H1 (cell line): ENCODE results near the gene POLR3C. TPM values are rescaled to one million over a fixed set of nuclear protein-coding genes. Genes with fewer than 3 reads are reported as not detected.

Source experiments
- CREB1 ChIP-seq: IDR thresholded peaks from 2 replicates; pipeline ENCODE4 v1.6.1; 2012; ENCODE audit warnings: inconsistent platforms
- PHF8 ChIP-seq: fragments of 200-600 bp; sonication (generic); conservative IDR thresholded peaks from 2 replicates; pipeline ENCODE4 v1.7.1; 2012; ENCODE audit warnings: low read depth, mild to moderate bottlenecking, inconsistent platforms, low read length, moderate library complexity
- SIX5 ChIP-seq: IDR thresholded peaks from 2 replicates; pipeline ENCODE4 v1.6.1; 2011; ENCODE audit warnings: mild to moderate bottlenecking, low read depth, low read length
- SP2 ChIP-seq: IDR thresholded peaks from 2 replicates; pipeline ENCODE4 v1.6.1; 2012; ENCODE audit warnings: mild to moderate bottlenecking, low read length, inconsistent platforms
- TBP ChIP-seq: IDR thresholded peaks from 2 replicates; pipeline ENCODE4 v1.6.1; 2011; ENCODE audit warnings: low read depth, low read length, improper control_type of control experiment
- polyA plus RNA-seq, 7 experiments: library from polyadenylated mRNA; depleted of rRNA in 3 of 7; stranded (reverse) in 5 of 7; unstranded in 2 of 7; fragments of >200 nt in 5 of 7; fragments of 200-250 nt in 2 of 7; gene quantifications; 1 replicate in 5 of 7; 2 replicates in 1 of 7; 4 replicates in 1 of 7; pipeline versions ENCODE4 v1.2.1 to v1.2.3, GENCODE V29; 2011 to 2013; ENCODE audit warnings: missing spikeins in 2 of 7, mixed read lengths in 2 of 7
- total RNA-seq: library from RNA; stranded (reverse); fragmentation: NEBNext Ultra II Directional; extraction: Animal tissue kit (Norgen Biotek cat#: 25700); gene quantifications from 2 replicates; pipeline ENCODE4 v1.2.1, GENCODE V29; 2021

POLR3C gene
- total and polyA plus RNA-seq, 2 of the 8 experiments (the other 6 are each of a cell fraction or from before 2014, with no cell fraction given) = 26.8 TPM

DNA sequence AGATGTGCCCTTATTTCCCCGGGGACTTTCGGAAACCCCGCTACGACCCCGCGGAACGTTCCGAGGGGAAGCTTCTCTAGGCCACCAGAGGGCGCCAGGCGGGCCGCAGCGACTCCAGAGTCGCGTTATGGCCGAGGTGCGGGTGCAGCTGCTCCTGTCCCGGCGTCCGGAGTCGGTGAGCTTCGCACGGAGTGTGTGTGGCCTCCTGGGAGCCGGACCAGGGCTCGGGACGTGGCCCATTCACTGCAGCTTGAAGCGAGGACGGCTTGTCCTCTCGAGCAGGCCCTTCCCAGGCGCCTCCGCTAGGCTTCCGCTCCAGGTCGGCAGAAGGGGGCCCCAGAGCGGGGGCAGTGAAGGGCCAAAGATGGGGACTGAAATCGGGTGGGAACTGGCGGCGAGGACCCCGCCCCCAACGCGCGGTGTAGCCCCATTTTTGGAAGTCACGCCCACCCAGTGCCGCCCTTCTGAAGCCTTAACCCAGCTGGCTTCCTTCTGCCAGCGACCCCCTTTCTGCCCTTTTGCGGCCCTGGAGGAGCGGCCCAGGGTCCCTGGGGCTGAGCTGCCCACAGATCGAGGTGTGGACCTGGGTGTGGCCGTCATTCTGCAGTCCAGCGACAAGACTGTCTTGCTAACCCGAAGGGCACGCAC is 21.6 kb downstream of the POLR3C start, which contains the start of gene NUDT17 (continued):
- TF ChIP-seq SP2 = no peak
- TF ChIP-seq PHF8 = peak; percentile 44; the same call in 1 of the 2 replicates
- peak; percentile 72 for TF ChIP-seq TBP
- no peak for TF ChIP-seq SIX5
- 0 out of 2 replicates have a peak, but pooled peaks have one; percentile 14 for TF ChIP-seq CREB1
